NOMO-1 treated with dmso at 0.1 percent for 144 hours (cell line): Measurements from ENCODE around the gene FAM78A.

ENCODE experiments used
- DNase-seq: peaks from one replicate; lab custom pipeline; 2025; ENCODE audit not compliant: unreplicated experiment; lab: John Stamatoyannopoulos, UW

The FAM78A gene

DNA sequence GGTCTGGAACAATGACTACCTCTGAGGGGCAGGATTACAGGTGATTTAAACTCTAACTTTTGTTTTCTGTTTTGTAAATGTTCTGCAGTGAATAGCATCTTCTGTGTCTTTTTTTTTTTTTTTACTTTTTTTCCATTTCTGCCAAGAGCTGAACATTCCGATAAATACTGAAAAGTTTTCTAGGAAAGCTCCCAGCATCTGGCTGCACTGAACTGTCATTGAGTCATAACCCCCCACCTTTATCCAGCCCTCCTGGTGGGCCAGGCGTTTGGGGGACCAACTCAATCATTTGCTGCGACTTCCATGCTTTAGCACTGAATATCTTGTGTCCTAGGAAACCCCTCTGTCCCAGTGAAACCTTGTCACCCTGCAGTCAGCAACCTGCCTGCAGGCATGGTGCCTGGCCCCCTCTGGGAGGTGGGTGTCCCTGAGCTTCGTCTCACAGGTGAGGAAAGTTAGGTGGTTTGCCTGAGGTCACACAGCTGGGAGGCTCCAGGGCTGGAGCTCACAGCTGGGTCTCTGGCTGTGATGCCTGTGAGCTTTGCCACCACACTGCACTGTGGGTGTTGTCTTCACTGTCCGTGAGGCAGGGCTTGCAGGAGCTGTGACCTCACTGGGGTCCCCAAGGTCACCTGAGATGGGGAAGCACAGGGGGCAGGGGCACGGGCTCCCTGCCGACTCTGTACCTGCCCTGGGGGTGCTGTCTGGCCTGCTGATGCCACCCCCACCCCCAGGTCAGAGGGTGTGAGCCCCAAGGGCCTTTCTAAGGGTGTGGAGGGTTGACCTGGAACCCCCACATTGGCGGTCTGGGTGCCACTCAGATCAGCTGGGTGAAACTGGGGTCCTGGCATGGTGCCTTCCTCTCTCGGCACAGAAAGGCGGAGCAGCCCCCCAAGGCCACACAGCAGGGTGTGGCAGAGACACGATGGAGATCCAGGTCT, 27.3 kb upstream of the FAM78A start:
- no peak for DNase-seq

DNA sequence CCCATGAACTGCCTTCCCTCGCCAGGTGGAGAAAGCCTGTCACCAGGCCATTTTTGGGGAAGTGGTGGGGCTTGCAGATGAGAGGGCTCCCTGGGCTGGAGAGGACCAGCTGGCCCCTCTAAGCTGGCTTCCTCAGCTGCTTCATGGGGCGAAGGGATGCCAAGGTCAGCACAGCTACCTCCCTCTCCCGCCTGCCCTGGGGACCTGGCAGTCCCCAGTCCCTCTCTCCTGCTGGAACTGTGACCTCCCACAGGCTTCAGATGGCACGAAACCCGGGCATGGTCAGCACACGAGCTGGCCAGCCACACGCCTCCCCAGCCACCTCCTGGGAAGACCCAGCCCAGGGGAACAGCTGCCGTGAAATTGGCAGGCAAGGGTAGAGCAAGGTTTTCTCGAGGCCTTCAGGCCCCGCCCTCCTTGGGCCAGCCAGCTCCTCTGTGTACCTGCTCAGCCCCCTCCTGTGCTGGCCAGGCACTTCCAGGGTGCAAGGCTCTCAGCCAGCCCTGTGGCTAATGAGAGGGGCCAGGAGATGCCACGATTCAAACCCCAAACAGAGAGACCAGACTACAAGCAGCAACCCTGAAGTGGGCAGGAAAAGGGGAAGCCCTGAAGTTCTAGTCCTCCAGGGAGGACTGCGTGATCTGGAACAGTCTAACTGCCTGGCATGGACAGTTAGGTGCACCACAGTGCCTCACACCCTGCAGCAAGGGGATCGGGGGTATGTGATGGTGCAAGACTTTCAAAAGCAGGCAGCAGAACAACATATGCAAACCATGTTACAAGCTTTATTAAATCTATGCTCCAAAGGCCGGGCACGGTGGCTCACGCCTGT, 26.1 kb upstream of the FAM78A start:
- DNase-seq = no peak

GRCh38 chr9:131300444-131300843, 24.1 kb upstream of the FAM78A start:
- no peak for DNase-seq

GRCh38 chr9:131299961-131300347, 23.6 kb upstream of the FAM78A start:
- no peak for DNase-seq

- no peak for DNase-seq
Observed at GRCh38 chr9:131299346-131299960, 23.1 kb upstream of the FAM78A start.

DNA sequence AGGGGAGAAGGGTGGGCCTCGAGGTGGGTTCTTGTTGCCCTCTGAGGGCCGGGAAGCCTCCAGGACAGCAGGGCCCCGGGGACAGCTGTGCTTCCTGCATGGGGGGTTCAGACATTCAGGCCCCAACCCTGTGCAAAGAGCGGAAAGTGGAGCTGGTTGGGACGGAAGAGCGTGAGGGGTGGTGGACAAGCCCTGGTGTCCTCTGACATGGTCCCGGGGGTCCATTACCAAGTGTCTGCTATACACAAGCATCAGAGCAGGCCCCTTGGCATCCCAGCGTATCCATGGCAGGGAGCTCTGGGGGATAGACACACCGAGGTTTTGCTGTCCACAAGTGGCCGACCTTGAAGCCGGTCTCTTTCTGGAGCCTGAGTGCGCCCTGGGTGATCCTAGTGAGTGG, 22.5 kb upstream of the FAM78A start:
- DNase-seq = no peak

GRCh38 chr9:131298341-131298740, 22.0 kb upstream of the FAM78A start:
- no peak for DNase-seq

DNA sequence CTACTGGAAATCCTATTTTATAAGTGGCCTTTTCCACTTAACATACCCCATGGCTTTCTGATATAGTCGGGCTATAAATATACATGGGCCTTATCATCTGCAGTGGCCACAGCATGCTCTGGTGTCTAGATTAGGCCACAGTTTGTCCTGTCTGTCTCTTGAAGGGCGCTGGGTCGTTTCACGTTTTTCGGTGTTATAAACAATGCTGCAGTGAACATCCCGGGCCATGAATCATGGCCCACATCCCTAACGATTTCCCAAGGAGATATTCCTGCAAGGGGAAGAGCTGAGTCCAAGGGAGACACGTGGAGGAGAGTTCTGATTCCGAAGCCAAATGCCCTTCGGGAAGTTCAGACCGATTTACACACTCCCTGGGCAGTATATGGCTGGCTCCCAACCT, 21.6 kb upstream of the FAM78A start:
- no peak for DNase-seq

DNA sequence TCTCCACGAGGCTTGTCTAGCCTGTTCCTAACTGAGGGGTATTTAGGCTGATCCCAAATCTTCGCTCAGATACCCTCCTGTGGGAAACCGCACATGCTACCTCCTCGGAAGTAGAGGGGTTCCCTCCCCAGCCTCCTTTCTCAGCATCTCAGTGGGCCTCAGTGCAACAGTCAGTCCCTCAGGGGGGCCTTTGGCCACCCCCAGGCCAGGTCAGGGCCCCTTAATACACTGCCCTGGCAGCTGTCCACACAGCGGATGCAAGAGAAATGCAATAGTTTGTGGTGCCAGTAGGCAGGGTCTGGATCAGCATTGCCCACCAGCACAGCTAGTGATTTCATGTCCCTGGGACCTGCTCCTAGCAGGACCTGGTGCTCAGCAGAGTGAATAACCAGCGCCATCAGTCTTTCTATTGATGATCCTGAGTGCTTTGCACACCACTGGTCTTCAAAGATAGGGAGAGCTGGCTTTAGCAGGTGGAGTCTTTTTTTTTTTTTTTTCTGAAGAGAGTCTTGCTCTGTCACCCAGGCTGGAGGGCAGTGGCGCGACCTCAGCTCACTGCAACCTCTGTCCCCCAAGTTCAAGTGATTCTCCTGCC, 20.7 kb upstream of the FAM78A start:
- DNase-seq = no peak

- no peak for DNase-seq
Observed at GRCh38 chr9:131296460-131296859, 20.1 kb upstream of the FAM78A start.

DNA sequence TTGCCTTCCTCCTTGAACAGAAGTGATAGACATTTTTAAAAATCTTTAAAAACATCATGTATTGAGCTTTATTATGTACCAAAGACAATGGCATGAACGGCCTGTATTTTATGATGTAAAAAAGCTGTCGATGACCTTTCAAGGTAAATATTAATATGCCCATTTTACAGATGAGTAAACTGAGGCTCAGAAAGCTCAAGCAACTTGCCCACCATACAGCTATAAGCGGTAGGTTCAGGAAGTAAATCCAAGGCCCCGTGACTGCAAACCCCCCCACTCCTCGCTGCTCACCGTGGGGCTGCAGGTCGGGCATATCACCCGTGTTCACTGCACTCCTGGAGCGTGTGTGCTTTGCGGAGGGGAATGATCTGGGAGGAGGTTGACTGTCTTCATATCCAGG, 16.6 kb upstream of the FAM78A start:
- no peak for DNase-seq

GRCh38 chr9:131291795-131292315, 15.5 kb upstream of the FAM78A start:
- DNase-seq = no peak

DNA sequence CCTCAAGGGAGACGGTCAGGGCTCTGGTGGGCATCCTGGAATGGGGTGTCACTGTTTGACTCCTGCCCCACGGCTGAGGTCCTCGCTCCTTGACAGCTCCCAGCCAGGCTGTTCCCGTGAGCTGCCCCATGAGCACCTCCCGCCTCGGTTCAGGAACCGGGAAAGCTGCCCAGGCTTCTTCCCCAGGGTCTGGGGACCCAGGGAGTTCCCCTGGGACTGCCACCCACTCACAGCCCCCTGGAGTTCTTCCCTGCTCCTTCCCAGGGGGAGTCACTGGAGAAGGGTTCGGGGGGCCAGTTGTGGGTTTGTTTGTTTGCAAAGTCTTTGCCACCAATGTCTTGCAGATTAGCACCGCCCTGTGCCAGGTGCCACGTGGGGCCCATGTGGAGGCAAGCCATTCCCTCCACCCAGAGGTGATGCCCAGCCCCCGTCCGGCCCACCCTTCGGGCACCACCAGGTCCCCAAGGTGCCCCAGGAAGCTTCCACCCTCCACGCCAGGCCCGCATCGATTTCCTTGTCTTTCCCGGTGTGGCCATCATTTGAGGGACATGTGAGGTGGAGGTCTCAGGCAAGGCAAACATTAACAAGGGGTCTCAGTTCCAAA, 14.6 kb upstream of the FAM78A start:
- DNase-seq = no peak

DNA sequence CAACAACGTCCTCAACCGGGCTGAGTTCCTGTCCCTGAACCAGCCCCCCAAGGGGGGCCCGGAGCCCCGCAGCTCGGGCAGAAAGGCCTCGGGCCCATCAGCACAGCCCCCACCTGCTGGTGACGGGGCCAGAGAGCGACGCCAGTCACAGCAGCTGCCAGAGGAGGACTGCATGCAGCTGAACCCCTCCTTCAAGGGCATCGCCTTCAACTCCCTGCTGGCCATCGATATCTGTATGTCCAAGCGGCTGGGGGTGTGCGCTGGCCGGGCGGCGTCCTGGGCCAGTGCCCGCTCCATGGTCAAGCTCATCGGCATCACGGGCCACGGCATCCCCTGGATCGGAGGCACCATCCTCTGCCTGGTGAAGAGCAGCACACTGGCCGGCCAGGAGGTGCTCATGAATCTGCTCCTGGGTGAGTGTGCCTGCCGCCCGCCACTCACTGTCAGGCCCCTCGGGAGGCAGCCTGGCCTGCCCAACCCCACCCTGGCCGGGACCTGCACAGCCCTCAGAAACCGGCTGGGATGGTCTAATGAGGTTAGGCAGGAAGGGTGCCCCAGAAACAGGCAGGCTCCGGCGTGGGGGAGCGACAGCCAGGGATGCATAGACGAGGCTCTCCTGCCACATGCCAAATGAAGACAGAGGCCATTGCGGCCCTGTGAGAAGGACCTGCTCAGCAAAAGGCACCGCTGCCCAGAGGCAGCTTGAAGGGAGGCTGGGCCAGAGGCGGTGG, 13.9 kb upstream of the FAM78A start:
- no peak for DNase-seq

- no peak for DNase-seq
Observed at GRCh38 chr9:131289301-131290035, 13.2 kb upstream of the FAM78A start, which contains the start of gene PLPP7. TSS of gene PLPP7 (plus strand) at chr9:131289723. CDS start at chr9:131289998, 275 bp downstream.

DNA sequence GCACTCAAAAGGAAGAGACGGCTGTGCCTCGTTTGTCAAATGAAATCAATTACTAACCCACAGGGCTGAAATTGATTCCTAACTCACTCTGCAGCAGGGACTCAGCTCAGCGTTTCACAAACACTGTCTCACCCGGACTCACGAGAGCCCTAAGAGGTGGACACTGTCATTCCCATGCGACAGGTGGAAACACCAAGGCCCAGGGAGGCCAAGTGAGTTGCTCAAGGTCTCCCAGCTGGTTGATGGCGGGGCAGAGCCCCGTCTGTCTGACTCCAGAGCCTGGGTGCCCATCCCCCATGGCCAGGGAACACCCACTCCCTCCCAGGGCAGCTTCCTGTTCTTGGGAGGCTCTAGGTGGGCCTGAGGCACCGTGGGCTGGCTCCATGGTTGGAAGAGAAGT, 11.9 kb upstream of the FAM78A start:
- DNase-seq = no peak

- no peak for DNase-seq
Observed at GRCh38 chr9:131287359-131287758, 11.0 kb upstream of the FAM78A start.

GRCh38 chr9:131284856-131285255, 8.5 kb upstream of the FAM78A start:
- no peak for DNase-seq
